Liver (tissue), 9 donors: ENCODE measurements around the gene STK4. TPM values are rescaled to one million over a fixed set of nuclear protein-coding genes. Genes with fewer than 3 reads are reported as not detected.

Experiments
- DNase-seq: peaks from one replicate; pipeline ENCODE4 v3.0.0-alpha.2; 2017; ENCODE audit warnings: low spot score
- H3K27ac ChIP-seq, 2 donors: one replicate each; pipeline ENCODE4 v1.7.0; 2013; ENCODE audit warnings: inconsistent platforms in 2 of 2, low read length in 2 of 2, control low read depth in 1 of 2, low read depth in 1 of 2, mild to moderate bottlenecking in 1 of 2
- H3K27me3 ChIP-seq, 4 donors: one replicate each; pipeline versions ENCODE4 v1.6.1 to v1.7.0; 2013; ENCODE audit warnings: low read length in 3 of 4, inconsistent platforms in 1 of 4, mild to moderate bottlenecking in 1 of 4, moderate library complexity in 1 of 4; ENCODE audit not compliant: control insufficient read depth in 4 of 4, insufficient read depth in 4 of 4
- H3K36me3 ChIP-seq, 4 donors: one replicate each; pipeline versions ENCODE4 v1.6.1 to v1.7.0; 2013; ENCODE audit warnings: low read length in 3 of 4, mild to moderate bottlenecking in 3 of 4, low read depth in 1 of 4, moderate library complexity in 1 of 4; ENCODE audit not compliant: control insufficient read depth in 4 of 4, insufficient read depth in 3 of 4
- H3K4me1 ChIP-seq, 4 donors: one replicate each; pipeline versions ENCODE4 v1.6.1 to v1.7.0; 2013; ENCODE audit warnings: low read length in 3 of 4, mild to moderate bottlenecking in 3 of 4, moderate library complexity in 1 of 4; ENCODE audit not compliant: control insufficient read depth in 4 of 4, insufficient read depth in 4 of 4
- H3K4me3 ChIP-seq, 3 donors: one replicate each; pipeline versions ENCODE4 v1.6.1 to v1.7.0; 2013; ENCODE audit warnings: low read length in 3 of 3, control low read depth in 1 of 3, low read depth in 1 of 3, mild to moderate bottlenecking in 1 of 3
- H3K9ac ChIP-seq, 2 donors: one replicate each; pipeline ENCODE4 v1.7.0; 2013; ENCODE audit warnings: low read length in 2 of 2, mild to moderate bottlenecking in 2 of 2, moderate library complexity in 2 of 2, control low read depth in 1 of 2, low read depth in 1 of 2
- H3K9me3 ChIP-seq, 4 donors: one replicate each; pipeline versions ENCODE4 v1.6.1 to v1.7.0; 2013; ENCODE audit warnings: low read length in 3 of 4; ENCODE audit not compliant: control insufficient read depth in 4 of 4
- ATF3 ChIP-seq: IDR thresholded peaks from 2 replicates; pipeline ENCODE4 v1.6.1; 2016; ENCODE audit warnings: antibody characterized with exemption
- EGR1 ChIP-seq, 2 donors: IDR thresholded peaks; 2 replicates each; pipeline ENCODE4 v1.6.1; 2016 to 2018; ENCODE audit warnings: antibody characterized with exemption in 2 of 2, low read depth in 2 of 2
- FOXA2 ChIP-seq: IDR thresholded peaks from 2 replicates; pipeline ENCODE4 v1.6.1; 2016; ENCODE audit warnings: antibody characterized with exemption
- GABPA ChIP-seq, 2 donors: IDR thresholded peaks in 1 of 2; conservative IDR thresholded peaks in 1 of 2; 2 replicates each; pipeline ENCODE4 v1.6.1; 2016; ENCODE audit warnings: antibody characterized with exemption in 2 of 2, mild to moderate bottlenecking in 1 of 2, moderate library complexity in 1 of 2
- HNF4A ChIP-seq, 2 donors: conservative IDR thresholded peaks; 2 replicates each; pipeline ENCODE4 v1.6.1; 2016; ENCODE audit warnings: antibody characterized with exemption in 2 of 2, mild to moderate bottlenecking in 2 of 2
- HNF4G ChIP-seq: IDR thresholded peaks from 2 replicates; pipeline ENCODE4 v1.6.1; 2016; ENCODE audit warnings: antibody characterized with exemption
- JUND ChIP-seq, 2 donors: IDR thresholded peaks; 2 replicates each; pipeline ENCODE4 v1.6.1; 2016; ENCODE audit warnings: antibody characterized with exemption in 2 of 2
- MAX ChIP-seq: IDR thresholded peaks from 2 replicates; pipeline ENCODE4 v1.6.1; 2016; ENCODE audit warnings: antibody characterized with exemption
- NR2F2 ChIP-seq: IDR thresholded peaks from 2 replicates; pipeline ENCODE4 v1.6.1; 2016; ENCODE audit warnings: antibody characterized with exemption
- RAD21 ChIP-seq, 2 donors: IDR thresholded peaks; 2 replicates each; pipeline ENCODE4 v1.6.1; 2016; ENCODE audit warnings: antibody characterized with exemption in 2 of 2, mild to moderate bottlenecking in 2 of 2
- REST ChIP-seq: IDR thresholded peaks from 2 replicates; pipeline ENCODE4 v1.6.1; 2016; ENCODE audit warnings: antibody characterized with exemption, mild to moderate bottlenecking
- RXRA ChIP-seq, 2 donors: IDR thresholded peaks; 2 replicates each; pipeline ENCODE4 v1.6.1; 2017 to 2018; ENCODE audit warnings: antibody characterized with exemption in 2 of 2, mild to moderate bottlenecking in 1 of 2
- SP1 ChIP-seq: IDR thresholded peaks from 2 replicates; pipeline ENCODE4 v1.6.1; 2018; ENCODE audit warnings: antibody characterized with exemption, mild to moderate bottlenecking
- WGBS: extraction: QIAGEN DNeasy Blood & Tissue Kit; methylation state at CpG from one replicate; pipeline ENCODE4 v1.1.7; 2013; 5-methylcytosine and 5-hydroxymethylcytosine counted together
- polyA plus RNA-seq, 2 donors: library from polyadenylated mRNA; stranded (reverse) in 1 of 2; unstranded in 1 of 2; fragments of 200-250 nt in 1 of 2; fragments of >200 nt in 1 of 2; fragmentation: Nextera tagmentation in 1 of 2; extraction: Ambion mirVana in 1 of 2; gene quantifications; one replicate each; pipeline versions ENCODE4 v1.2.1 to v1.2.3, GENCODE V29; 2013 to 2015
- total RNA-seq, 2 donors: library from RNA; depleted of rRNA; stranded (reverse); fragments of >200 nt; gene quantifications; one replicate each; pipeline ENCODE4 v1.2.3, GENCODE V29; 2014
- donor health status: healthy.
- donor health status: healthy.
- donor health status: healthy.
- donor health status: healthy.
- donor health status: healthy.

STK4 gene
- total and polyA plus RNA-seq, 4 donors, result 3.7 to 20.8 (median 13.9) TPM

GRCh38 chr20:44916586-44916985, 49.7 kb upstream of the STK4 start:
- Histone ChIP-seq H3K36me3 (peaks cover 0 to 17% (median 8%) of the 10 kb centered on the region in 4 donors), H3K27me3 (no peaks in the 10 kb centered on the region), H3K4me1 (peaks cover 2 to 5% (median 3%) of the 10 kb centered on the region in 4 donors), H3K4me3 (no peak overlapping the region), H3K9ac (no peak overlapping the region), H3K9me3 (no peaks in the 10 kb centered on the region), H3K27ac (no peak overlapping the region)
- 96% methylated on average over 12 of the region's 12 CpGs for WGBS
- no peak for TF ChIP-seq JUND (IDR thresholded peaks at IDR 0.05)
- TF ChIP-seq RAD21 (IDR thresholded peaks at IDR 0.05), result no peak
- TF ChIP-seq FOXA2, result no peak
- no peak for TF ChIP-seq HNF4A (conservative IDR thresholded peaks at IDR 0.05)
- TF ChIP-seq NR2F2, result no peak
- DNase-seq, result no peak

GRCh38 chr20:44917399-44917798, 48.9 kb upstream of the STK4 start:
- Histone ChIP-seq H3K27ac (no peak overlapping the region), H3K9ac (no peak overlapping the region), H3K9me3 (no peaks in the 10 kb centered on the region), H3K4me1 (no peaks in the 10 kb centered on the region), H3K27me3 (no peaks in the 10 kb centered on the region), H3K4me3 (no peak overlapping the region), H3K36me3 (peaks cover 0 to 18% (median 8%) of the 10 kb centered on the region in 4 donors)
- WGBS, result 98% methylated on average over 2 of the region's 2 CpGs
- no peak for TF ChIP-seq NR2F2
- TF ChIP-seq RAD21 (IDR thresholded peaks at IDR 0.05), result no peak
- TF ChIP-seq JUND (IDR thresholded peaks at IDR 0.05), result no peak
- TF ChIP-seq RXRA (IDR thresholded peaks at IDR 0.05), result no peak
- no peak for TF ChIP-seq ATF3
- TF ChIP-seq GABPA (IDR thresholded peaks at IDR 0.05 in 1 of 2, conservative IDR thresholded peaks at IDR 0.05 in 1 of 2), result no peak
- no peak for TF ChIP-seq EGR1 (IDR thresholded peaks at IDR 0.05; ENCODE audit: low read depth in 2 of 2)
- TF ChIP-seq HNF4G, result no peak
- TF ChIP-seq REST, result no peak
- no peak for TF ChIP-seq SP1
- no peak for TF ChIP-seq MAX
- DNase-seq, result no peak

- no peaks in the 10 kb centered on the region for H3K4me1 ChIP-seq
- DNase-seq, result no peak
- no peak overlapping the region for H3K9ac ChIP-seq
- no peaks in the 10 kb centered on the region for H3K27me3 ChIP-seq
- H3K9me3 ChIP-seq, result no peaks in the 10 kb centered on the region
- TF ChIP-seq MAX (no peak), SP1 (no peak), GABPA (IDR thresholded peaks at IDR 0.05 in 1 of 2, conservative IDR thresholded peaks at IDR 0.05 in 1 of 2) (no peak)
- H3K36me3 ChIP-seq, result peaks cover 1 to 21% (median 7%) of the 10 kb centered on the region in 4 donors
- 98% methylated on average over 3 of the region's 3 CpGs for WGBS
- H3K27ac ChIP-seq, result no peak overlapping the region
- no peak overlapping the region for H3K4me3 ChIP-seq
Observed at GRCh38 chr20:44918342-44918741, 48.0 kb upstream of the STK4 start.
